K562 (cell line): ENCODE data around the gene NUFIP2. TPM values are rescaled to one million over a fixed set of nuclear protein-coding genes. Genes with fewer than 3 reads are reported as not detected.
A peak's percentile ranks its signal among the peaks of the same experiment; 100 is the strongest.

ENCODE experiments used
- ATAC-seq: fragments of 200-7000 bp; cut with Tn5 transposase; 3 replicates; pipeline ENCODE4 v1.9.1; 2020; ENCODE audit warnings: moderate library complexity
- BruUV-seq: library from RNA; stranded (reverse); fragments of 400-500 nt; replicated peaks from 2 replicates; lab custom pipeline; 2021; lab: Mats Ljungman, UMichigan
- CTCF ChIA-PET: fragments of 300-600 bp; formaldehyde crosslinking; extraction: SDS; loops from one replicate; lab custom pipeline; 2021; ENCODE audit warnings: low intra/inter-chr PET ratio; lab: Yijun Ruan, JAX
- POLR2A ChIA-PET: fragments of 300-600, 350-650 bp; sonication (Branson Sonifier 250); formaldehyde crosslinking; extraction: SDS; loops from one replicate; lab custom pipeline; 2021; ENCODE audit warnings: antibody characterized with exemption, inconsistent platforms; lab: Yijun Ruan, JAX
- DNase-seq, 4 experiments: peaks; one replicate each; pipeline versions ENCODE4 v3.0.0 to v3.0.0-alpha.2; 2011 to 2018; ENCODE audit warnings: low spot score in 3 of 4, mixed read lengths in 3 of 4; ENCODE audit errors: extremely low read depth in 1 of 4
- FAIRE-seq: peaks from 2 replicates; lab custom pipeline; 2011; peaks lifted over from hg19 to GRCh38; lab: Jason Lieb, UNC
- H2AFZ ChIP-seq: 2 replicates; pipeline ENCODE4 v1.6.0; 2011; ENCODE audit warnings: low read depth, low read length, control low read depth, inconsistent platforms
- H3K27ac ChIP-seq: fragments of 200-600 bp; 3 replicates; pipeline ENCODE4 v1.8.0; 2011; ENCODE audit warnings: low read depth, mild to moderate bottlenecking, control low read depth, inconsistent platforms, low read length, moderate library complexity, mixed read lengths; ENCODE audit errors: extremely low read depth
- H3K27me3 ChIP-seq, 2 experiments: fragments of 300-600 bp in 1 of 2; 2 replicates in 1 of 2; 3 replicates in 1 of 2; pipeline versions ENCODE4 v1.6.0 to v1.8.0; 2011; ENCODE audit warnings: inconsistent platforms in 2 of 2, low read length in 2 of 2, mild to moderate bottlenecking in 1 of 2, mixed read lengths in 1 of 2, moderate library complexity in 1 of 2; ENCODE audit not compliant: control insufficient read depth in 2 of 2, insufficient read depth in 2 of 2
- H3K36me3 ChIP-seq: fragments of 300-600 bp; 3 replicates; pipeline ENCODE4 v1.8.0; 2011; ENCODE audit warnings: mild to moderate bottlenecking, low read length, inconsistent platforms; ENCODE audit not compliant: control insufficient read depth, insufficient read depth
- H3K4me1 ChIP-seq, 2 experiments: fragments of 200-600 bp in 1 of 2; replicated peaks in 1 of 2; 2 replicates in 1 of 2; 3 replicates in 1 of 2; pipeline versions ENCODE4 v1.5.1 to v1.8.0; 2011; ENCODE audit warnings: inconsistent platforms in 2 of 2, low read length in 2 of 2, mild to moderate bottlenecking in 1 of 2, mixed read lengths in 1 of 2, moderate library complexity in 1 of 2; ENCODE audit not compliant: control insufficient read depth in 2 of 2, insufficient read depth in 2 of 2
- H3K4me2 ChIP-seq: 2 replicates; pipeline ENCODE4 v1.6.1; 2011; ENCODE audit warnings: low read length, control low read depth, inconsistent platforms, mixed read lengths; ENCODE audit not compliant: insufficient read depth
- H3K4me3 ChIP-seq: fragments of 200-600 bp; sonication (generic), shearing (Covaris generic); 2 replicates; pipeline ENCODE4 v1.5.1; 2016; ENCODE audit warnings: control low read depth, inconsistent platforms
- H3K79me2 ChIP-seq: fragments of 200-600 bp; 3 replicates; pipeline ENCODE4 v1.8.0; 2011; ENCODE audit warnings: low read length, inconsistent platforms; ENCODE audit not compliant: control insufficient read depth, insufficient read depth
- H3K9ac ChIP-seq, 2 experiments: 2 replicates each; pipeline versions ENCODE4 v1.6.0 to v1.6.1; 2011; ENCODE audit warnings: low read depth in 2 of 2, low read length in 2 of 2, control low read depth in 1 of 2, inconsistent platforms in 1 of 2, mild to moderate bottlenecking in 1 of 2, mixed read lengths in 1 of 2; ENCODE audit not compliant: insufficient read depth in 1 of 2
- H3K9me1 ChIP-seq: one replicate; pipeline ENCODE4 v1.6.0; 2011; ENCODE audit warnings: inconsistent platforms, mild to moderate bottlenecking, low read length, moderate library complexity; ENCODE audit not compliant: control insufficient read depth, insufficient read depth
- H3K9me3 ChIP-seq: replicated peaks from 2 replicates; pipeline ENCODE4 v1.5.1; 2011; ENCODE audit warnings: low read depth, low read length, inconsistent platforms; ENCODE audit not compliant: control insufficient read depth, insufficient read depth
- H4K20me1 ChIP-seq: replicated peaks from 2 replicates; pipeline ENCODE4 v1.6.1; 2011; ENCODE audit warnings: low read length, inconsistent platforms, mixed read lengths; ENCODE audit not compliant: control insufficient read depth, insufficient read depth
- BHLHE40 ChIP-seq: IDR thresholded peaks from 2 replicates; pipeline ENCODE4 v1.6.1; 2011; ENCODE audit warnings: low read length, improper control_type of control experiment
- ZBTB40 ChIP-seq, 2 experiments: fragments of 450-650 bp in 1 of 2; sonication (generic) in 1 of 2; formaldehyde crosslinking in 1 of 2; IDR thresholded peaks; 2 replicates each; pipeline versions ENCODE4 v1.7.1 to v1.9.0; 2016 to 2022; ENCODE audit warnings: inconsistent platforms in 1 of 2, mild to moderate bottlenecking in 1 of 2, missing genetic modification reagents in 1 of 2
- ZNF274 ChIP-seq: IDR thresholded peaks from 2 replicates; pipeline ENCODE4 v1.6.1; 2011; ENCODE audit warnings: low read depth, mild to moderate bottlenecking, low read length, moderate library complexity, borderline replicate concordance
- WGBS: fragments of 100-300 bp; shearing (Covaris generic); methylation state at CpG from one replicate; pipeline ENCODE4 v1.1.6; 2016; ENCODE audit warnings: low coverage, mixed read lengths; ENCODE audit not compliant: insufficient coverage; ENCODE audit errors: missing lambda C conversion rate; 5-methylcytosine and 5-hydroxymethylcytosine counted together
- in situ Hi-C: fragments of 300-500 bp; cut with MboI; formaldehyde crosslinking; loops from 4 replicates; pipeline ENCODE4 v1.15.0; 2018; ENCODE audit warnings: inconsistent platforms, mixed read lengths
- intact Hi-C: fragments of 100-400 bp; cut with micrococcal nuclease; formaldehyde crosslinking; loops from 2 replicates; pipeline ENCODE4 v1.14.2; 2022
- polyA plus RNA-seq, 8 experiments: library from polyadenylated mRNA; depleted of rRNA in 4 of 8; stranded (reverse) in 5 of 8; unstranded in 3 of 8; fragments of >200 nt; fragmentation: Nextera tagmentation in 2 of 8; fragmentation: Illumina TruSeq in 1 of 8; extraction: Ambion mirVana in 2 of 8; extraction: Trizol in 1 of 8; gene quantifications; 2 replicates each; pipeline versions ENCODE4 v1.2.1 to v1.2.3, GENCODE V29; 2011 to 2014; ENCODE audit warnings: inconsistent platforms in 1 of 8, missing spikeins in 1 of 8
- total RNA-seq, 7 experiments: library from RNA; depleted of rRNA in 6 of 7; stranded (reverse); fragments of >200 nt in 6 of 7; fragmentation: Illumina TruSeq in 2 of 7; extraction: Trizol in 2 of 7; gene quantifications; 2 replicates each; pipeline versions ENCODE4 v1.2.1 to v1.2.3, GENCODE V29; 2011 to 2021; ENCODE audit warnings: low replicate concordance in 1 of 7

NUFIP2 gene
- total and polyA plus RNA-seq, 9 of the 15 experiments (the other 6 are each of a cell fraction or from before 2014, with no cell fraction given) = 4.9 to 40.7 (median 18.5) TPM

- peak; percentile 83 for TF ChIP-seq ZNF274
- TF ChIP-seq, all 486 proteins: peak for 1
Measured at GRCh38 chr17:29278692-29279091, 15.3 kb downstream of the NUFIP2 start (continued).

- POLR2A ChIA-PET = interaction anchor here (0.8 to 1.8 kb wide), 5 partner anchors 8 to 92 kb away, joined by 3 to 5 read pairs (median 5); partner anchors contain the start of gene NUFIP2
- intact Hi-C loops = no loop called here
- Histone ChIP-seq H3K27me3 (no peaks in the 10 kb centered on the region), H3K9ac (no peak overlapping the region), H3K9me3 (no peaks in the 10 kb centered on the region), H3K9me1 (peaks cover 4% of the 10 kb centered on the region), H3K79me2 (peaks cover 91% of the 10 kb centered on the region), H2AFZ (no peak overlapping the region), H4K20me1 (peaks cover 16% of the 10 kb centered on the region), H3K4me3 (no peak overlapping the region), H3K36me3 (peaks cover 86% of the 10 kb centered on the region), H3K4me2 (no peak overlapping the region), H3K4me1 (no peaks in the 10 kb centered on the region; a peak in 1 of 5 replicates), H3K27ac (no peak overlapping the region)
- CTCF ChIA-PET = no interaction called here
- BruUV-seq = no TSS peak
- no peak for DNase-seq
- TF ChIP-seq ZBTB40 (IDR thresholded peaks at IDR 0.05) = 0 out of 2 replicates have a peak, but pooled peaks have one; percentile 35
- no peak for TF ChIP-seq ZBTB40 (CRISPR knock-in tag; IDR thresholded peaks at IDR 0.05)
- no peak for TF ChIP-seq BHLHE40
- no peak for ATAC-seq
- no peak for FAIRE-seq
- in situ Hi-C loops = no loop called here
- WGBS = 8% methylated on average over 1 of the region's 1 CpG
Measured at GRCh38 chr17:29273924-29274323, 20.0 kb downstream of the NUFIP2 start.
